ENCODE measurements around the gene RAD51B.

GRCh38 chr14:67863223-67863622 is 43.6 kb downstream of the RAD51B start:
- TF ChIP-seq POLR2AphosphoS5 (IDR thresholded peaks at IDR 0.05; ENCODE audit: low read depth, low read length) (no peak), POLR2A (IDR thresholded peaks at IDR 0.05; ENCODE audit: low read depth, low read length) (no peak), TAF1 (IDR thresholded peaks at IDR 0.05; ENCODE audit: low read depth, low read length) (no peak), SPI1 (IDR thresholded peaks at IDR 0.05; ENCODE audit: low read depth, low read length) (no peak)

Data from GM12891 (cell line).